ENCODE measurements around the gene CNTF.

DNA sequence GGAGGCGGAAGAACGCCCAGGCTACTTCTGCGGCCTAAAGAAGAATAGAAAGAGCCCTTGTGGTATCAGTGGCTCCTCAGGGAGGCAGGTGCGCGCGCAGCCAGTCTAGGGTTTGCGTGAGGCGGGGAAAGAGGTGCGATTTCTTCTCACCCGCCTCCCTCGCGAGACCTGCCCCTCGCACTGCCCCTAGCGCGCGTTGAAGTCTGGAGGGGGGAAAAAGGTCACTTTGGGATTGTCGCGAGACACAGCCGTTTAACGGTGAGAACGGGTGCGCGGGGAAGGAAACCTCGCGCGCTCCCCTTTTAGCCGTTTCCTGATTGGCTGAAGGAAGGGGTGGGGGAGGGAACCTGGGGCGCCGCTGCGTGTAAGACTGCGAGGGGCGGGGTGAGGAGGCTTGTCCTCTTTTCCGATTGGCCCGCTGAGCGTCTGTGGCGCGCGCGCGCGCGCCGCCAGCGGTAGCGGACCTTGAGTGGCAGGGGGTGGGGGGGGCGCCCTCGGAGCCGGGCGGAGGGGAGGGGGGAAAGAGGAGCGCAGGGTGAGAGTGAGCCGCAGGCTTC lies 43.8 kb upstream of the CNTF start, which contains the start of gene ZFP91:
- TF ChIP-seq, protein P1, sequence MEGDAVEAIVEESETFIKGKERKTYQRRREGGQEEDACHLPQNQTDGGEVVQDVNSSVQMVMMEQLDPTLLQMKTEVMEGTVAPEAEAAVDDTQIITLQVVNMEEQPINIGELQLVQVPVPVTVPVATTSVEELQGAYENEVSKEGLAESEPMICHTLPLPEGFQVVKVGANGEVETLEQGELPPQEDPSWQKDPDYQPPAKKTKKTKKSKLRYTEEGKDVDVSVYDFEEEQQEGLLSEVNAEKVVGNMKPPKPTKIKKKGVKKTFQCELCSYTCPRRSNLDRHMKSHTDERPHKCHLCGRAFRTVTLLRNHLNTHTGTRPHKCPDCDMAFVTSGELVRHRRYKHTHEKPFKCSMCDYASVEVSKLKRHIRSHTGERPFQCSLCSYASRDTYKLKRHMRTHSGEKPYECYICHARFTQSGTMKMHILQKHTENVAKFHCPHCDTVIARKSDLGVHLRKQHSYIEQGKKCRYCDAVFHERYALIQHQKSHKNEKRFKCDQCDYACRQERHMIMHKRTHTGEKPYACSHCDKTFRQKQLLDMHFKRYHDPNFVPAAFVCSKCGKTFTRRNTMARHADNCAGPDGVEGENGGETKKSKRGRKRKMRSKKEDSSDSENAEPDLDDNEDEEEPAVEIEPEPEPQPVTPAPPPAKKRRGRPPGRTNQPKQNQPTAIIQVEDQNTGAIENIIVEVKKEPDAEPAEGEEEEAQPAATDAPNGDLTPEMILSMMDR (IDR thresholded peaks at IDR 0.05), result no peak
- TF ChIP-seq ZBTB21 (CRISPR knock-in tag; IDR thresholded peaks at IDR 0.05; ENCODE audit: borderline replicate concordance) (no peak), SMAD3 (CRISPR knock-in tag; IDR thresholded peaks at IDR 0.05; ENCODE audit: borderline replicate concordance) (no peak)
